HCEC 1CT (cell line): Measurements from ENCODE around the gene PAFAH1B1.
"Not testable (repeated sequence)": the region's sequence is repeated elsewhere in the genome, so short reads cannot be mapped to it uniquely, and the experiment has no call there.

Source experiments
- DNase-seq: peaks from one replicate; pipeline ENCODE4 v3.0.0-alpha.2; 2017

Gene PAFAH1B1

DNA sequence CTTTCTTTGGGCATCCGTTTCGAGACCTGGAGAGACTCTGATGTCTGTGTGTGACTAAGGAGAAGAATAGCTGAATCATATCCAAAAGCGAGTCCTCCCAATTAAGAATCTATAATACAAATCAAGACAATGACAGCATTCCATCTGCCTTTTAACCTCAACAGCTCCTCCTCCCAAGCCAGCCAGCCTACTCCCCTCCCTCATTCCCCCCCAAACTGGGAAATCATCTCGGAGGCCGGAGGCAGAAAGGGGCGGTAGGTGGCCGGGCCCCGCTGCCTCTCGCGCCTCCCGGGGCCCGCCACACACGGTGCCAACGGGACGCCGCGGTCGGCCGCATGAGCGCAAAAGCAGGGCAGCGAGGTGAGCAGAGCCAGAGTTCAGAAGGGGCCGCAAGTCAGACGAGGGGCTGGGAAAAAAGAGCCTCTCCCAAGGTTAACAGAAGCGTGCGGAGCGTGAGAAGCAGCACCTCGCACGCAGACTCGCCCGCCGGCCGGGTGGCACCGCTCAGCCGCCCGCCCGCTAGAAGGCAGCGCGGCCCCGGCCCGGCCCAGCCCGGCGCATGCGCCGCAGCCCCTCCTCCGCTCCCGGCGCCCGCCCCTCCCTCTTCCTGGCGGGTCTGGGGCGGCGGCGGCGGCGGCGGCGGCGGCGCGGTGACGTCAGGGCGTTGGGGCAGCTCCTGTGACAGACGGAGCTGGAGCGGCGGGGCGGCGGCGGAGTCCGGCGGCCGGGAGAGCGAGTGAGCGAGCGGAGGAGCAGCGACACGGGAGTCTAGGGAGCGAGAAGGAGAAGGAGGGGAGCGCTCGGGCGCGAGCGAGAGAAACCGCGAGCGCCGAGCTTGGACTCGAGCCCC is at the start of gene PAFAH1B1:
Gene PAFAH1B1 (plus strand): TSS at position 684 of the 850 bp plus-strand sequence. CDS start 44,635 bp downstream, outside the sequence.
- peak; percentile 86 for DNase-seq

DNA sequence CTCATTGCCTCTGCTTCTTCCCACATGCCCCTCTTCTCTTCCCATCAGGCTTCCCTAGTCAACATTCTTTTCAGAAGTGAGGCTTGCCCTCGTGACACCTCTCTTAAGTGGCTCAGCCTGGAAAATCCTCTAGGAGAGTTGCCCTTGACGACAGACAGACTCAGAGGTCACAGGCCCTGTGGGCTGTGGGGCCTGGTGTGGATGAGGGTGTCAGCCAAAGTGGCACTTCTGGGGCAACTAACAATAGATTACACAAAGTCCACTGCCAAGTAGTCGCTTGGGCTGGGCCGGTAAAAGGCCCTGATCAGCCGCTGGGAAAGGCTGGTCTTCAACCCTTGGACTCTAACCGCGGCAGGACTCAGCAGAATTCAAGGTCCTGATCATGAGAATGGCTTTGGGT is 48.1 kb upstream of the PAFAH1B1 start:
- DNase-seq = no peak

DNA sequence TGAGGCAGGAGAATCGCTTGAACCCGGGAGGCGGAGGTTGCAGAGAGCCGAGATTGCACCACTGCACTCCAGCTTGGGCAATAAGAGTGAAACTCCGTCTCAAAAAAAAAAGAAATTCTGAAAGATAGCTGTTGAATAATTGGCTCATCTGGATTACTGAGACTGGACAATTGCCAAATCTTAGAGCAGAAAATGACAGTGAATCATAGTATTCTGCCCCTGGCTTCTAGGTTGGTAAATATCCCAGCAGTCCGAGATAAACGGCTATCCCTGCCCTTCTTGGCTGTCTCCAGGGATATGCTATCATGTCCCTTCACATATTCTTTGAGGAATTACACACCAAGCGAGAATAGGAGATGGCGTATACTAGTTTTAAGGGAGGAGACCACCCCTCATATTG is 46.3 kb upstream of the PAFAH1B1 start:
- peak; percentile 24 for DNase-seq

DNA sequence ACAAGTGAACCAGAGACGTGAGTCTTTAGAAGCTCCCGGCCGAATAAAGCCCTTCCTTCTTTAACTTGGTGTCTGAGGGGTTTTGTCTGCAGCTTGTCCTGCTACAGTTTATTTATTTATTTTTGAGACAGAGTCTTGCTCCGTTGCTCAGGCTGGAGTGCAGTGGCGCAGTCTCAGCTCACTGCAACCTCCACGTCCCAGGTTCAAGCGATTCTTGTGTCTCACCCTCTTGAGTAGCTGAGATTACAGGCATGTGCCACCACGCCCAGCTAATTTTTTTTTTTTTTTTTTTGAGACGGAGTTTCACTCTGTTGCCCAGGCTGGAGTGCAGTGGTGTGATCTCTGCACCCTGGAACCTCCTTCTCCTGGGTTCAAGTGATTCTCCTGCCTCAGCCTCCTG is 45.4 kb upstream of the PAFAH1B1 start:
- not testable (repeated sequence) for DNase-seq

DNA sequence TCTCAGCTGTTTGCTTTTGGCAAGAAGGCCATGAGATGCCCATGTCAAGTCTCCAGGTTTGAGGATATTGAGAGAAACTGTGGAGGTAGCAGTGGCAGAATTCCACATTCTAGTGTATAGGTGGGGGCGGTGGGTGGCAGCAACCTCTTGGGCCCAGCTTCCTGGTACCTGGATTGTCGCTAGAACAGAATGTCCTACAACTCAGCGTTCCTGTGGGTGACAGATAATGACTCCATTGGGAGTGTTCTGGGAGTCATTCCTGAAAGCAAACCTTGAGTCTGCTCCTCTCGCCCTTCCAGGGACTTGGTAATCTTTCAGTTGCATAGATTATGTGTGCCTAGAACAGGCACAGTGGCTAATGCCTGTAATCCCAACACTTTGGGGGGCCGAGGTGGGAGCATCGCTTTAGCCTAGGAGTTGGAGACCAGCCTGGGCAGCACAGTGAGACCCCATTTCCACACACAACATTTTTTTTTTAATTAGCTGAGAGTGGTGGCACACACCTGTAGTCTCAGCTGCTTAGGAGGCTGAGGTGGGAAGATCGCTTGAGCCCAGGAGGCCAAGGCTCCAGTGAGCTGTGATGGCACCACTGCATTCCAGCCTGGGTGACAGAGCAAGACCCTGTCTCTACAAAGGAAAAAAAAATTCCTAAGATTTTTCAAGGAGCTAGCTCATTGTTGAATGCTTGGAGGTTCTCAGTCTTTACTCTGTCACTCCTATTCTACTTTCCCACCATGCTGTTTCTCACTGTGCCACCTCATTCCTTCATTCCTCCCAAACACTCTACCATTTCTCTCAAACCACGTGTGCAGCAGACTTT is 43.9 kb upstream of the PAFAH1B1 start:
- no peak for DNase-seq

DNA sequence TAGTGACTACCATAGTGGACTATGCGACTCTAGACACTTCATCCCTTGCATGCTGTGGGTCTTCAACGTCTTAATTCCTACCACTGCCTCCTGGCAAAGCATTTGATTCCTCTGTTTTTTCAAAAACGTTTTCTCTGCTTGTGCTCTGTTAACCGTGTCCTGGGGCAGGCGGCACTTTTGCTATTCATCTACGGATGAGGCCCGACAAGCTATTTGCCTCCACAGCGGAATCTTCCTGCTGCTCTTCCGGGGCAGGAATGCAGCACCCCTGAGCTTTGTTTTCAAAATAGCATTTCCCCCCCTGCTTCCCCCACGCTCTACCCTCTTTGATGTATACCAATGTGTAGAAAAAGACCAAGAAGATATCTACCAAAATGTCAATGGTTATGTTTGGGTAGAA is 42.0 kb upstream of the PAFAH1B1 start:
- DNase-seq = no peak

DNA sequence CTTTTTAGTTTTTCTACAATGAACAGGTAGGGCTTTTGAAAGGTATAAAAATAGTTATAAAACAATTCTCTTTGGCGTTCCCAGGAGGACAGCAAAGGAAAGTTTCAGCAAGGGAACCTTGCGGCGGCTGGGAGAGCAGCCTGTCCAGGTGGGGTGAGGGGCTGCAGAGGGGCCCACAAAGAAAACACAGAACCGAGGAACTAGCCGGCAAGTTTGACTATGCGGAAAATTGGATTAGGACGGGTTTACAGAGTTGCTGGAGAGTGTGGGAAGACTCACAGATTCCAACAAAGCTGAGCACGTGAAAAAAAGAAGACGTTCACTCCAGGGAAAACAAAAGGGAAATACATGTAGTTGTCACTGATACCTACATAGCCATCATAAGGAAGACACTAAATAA is 41.5 kb upstream of the PAFAH1B1 start:
- no peak for DNase-seq

DNA sequence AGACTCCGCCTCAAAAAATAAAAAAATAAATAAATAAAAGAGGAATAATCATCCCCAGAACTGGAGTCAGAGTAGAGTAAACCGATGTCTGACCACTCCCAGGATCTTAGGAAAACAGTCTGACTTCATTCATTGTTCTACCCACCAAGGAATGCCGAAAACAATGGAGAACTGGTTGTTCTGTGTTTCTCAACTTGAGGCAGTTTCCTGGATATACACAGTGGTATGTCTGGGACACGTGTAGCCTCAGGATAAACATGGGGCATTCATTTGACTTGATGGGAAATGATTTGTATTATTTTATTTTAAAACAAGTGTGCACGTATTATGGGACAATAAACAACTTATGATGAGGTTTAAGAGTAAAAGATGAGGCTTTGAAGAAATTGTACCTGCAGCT is 32.8 kb upstream of the PAFAH1B1 start:
- no peak for DNase-seq

DNA sequence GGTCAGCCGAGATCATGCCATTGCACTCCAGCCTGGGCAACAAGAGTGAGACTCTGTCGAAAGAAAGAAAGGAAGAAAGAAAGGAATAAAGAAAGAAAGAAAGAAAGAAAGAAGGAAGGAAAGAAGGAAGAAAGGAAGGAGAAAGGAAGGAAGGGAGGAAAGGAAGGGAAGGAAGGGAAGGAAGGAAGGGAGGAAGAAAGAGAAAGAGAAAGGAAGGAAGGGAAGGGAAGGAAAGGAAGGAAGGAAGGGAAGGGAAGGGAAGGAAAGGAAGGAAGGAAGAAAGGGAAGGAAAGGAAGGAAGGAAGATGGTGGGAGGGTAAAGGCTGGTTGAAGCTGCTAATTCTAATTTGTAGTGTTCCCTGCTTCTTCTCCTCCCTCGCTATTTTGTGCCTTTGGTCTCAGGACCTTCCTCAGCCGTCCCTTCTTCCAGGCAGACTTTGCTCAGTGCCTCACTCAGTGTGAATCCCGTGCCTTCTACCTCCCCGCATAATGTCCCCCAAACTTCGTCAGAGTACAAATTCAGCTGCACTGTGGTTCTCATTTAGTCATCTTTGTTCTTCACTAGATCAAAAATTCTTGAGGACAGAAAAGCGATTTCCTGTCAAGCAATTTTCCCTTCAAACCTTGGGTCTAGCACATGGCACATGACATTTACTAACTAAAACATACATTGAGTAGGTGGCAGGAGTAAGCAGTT is 31.1 kb upstream of the PAFAH1B1 start:
- DNase-seq = no peak

DNA sequence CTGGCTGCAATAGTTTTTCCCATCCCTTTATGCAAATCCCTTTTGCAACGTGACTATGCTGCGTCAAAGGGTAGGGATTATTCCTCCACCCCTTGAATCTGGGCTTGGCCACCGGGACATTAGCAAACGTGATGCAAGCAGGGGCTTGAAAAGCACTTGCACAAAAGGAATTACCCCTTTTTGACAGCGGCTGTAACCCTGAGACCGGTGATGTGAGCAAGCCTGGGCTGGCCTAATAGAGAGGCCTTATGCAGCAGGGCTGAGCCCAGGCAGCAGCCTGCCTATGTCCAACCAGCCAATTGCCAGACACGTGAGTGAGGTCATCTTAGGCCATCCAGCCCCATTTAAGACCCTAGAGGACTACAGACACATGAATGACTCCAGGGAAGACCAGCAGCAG is 30.4 kb upstream of the PAFAH1B1 start:
- DNase-seq = no peak

DNA sequence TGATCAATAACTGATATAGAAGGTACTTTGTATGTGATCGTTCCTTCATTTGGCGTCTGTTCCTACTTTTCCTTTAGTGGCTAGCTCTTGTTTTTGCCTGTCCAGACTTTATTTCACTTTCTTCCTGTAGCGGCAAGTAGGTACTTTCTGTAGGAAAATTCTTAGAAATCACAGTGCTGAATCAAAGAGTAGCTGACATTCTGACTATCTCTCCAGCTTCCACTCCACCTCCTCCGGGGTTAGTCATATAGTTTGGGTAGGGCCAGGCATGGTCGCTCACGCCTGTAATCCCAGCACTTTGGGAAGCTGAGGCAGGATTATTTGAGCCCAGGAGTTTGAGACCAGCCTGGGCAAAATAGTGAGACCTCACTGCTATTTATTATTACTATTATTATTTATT is 29.9 kb upstream of the PAFAH1B1 start:
- no peak for DNase-seq

DNA sequence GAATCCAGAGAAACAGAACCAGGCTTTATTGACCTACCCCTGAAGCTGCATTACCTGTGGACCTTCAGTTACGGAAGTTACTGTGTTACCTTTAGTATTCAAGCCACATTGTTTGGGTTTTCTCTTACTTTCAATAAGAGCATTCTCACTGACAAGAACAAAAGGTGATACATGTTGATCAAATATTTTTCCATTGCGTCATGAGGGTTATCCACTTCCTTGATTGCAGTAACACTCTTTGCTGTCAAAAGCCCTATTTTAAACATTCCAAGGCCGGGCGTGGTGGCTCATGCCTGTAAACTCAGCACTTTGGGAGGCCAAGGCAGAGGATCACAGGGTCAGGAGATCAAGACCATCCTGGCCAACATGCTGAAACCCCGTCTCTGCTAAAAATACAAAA is 28.6 kb upstream of the PAFAH1B1 start:
- DNase-seq = peak; percentile 37

DNA sequence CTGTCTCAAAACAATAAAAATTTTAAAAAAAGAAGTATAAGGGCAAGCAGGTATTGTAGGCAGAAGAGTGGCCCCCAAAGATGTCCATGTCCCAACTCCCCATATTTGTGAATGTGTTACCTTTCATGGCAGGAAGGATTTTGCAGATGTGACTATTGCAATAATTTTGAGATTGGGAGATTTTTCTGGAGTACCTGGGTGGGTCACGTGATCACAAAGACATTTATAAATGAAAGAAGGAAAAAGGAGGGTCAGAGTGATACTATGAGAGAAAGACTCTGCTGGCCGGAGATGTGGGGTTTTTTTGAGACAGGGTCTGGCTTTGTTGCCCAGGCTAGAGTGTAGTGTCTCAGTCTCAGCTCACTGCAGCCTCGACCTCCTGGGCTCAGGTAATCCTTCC is 27.4 kb upstream of the PAFAH1B1 start:
- DNase-seq = no peak

DNA sequence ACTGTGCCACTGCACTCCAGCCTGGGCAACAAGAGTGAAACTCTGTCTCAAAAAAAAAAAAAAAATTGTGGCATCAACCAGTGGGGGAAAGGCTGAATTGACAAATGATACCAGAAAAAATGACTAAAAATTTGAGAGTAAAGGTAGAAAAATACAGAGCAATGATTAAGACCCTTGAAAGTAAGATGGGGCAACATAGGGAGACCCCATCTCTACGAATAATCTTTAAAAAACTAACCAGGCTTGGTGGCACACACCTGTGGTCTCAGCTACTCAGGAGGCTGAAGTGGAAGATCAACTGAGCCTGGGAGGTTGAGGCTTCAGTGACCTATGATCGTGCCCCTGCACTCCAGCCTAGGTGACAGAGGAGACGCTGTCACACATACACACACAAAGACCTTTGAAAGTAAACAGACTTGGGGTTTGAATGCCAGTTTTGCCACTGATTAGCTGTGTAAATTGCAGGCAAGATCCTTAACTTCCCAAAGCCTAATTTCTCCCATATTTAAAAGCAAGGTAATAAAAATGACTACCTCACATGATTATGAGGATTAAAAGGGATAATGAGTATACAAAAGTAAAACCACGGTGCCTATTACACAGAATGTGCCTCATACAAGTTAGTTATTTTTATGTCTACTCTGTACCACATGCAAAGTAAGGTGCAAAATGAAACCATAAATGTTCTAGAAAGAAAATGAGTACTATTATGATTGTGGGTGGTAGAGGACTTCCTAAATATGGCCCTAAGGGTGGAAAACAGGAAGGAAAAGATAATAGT is 21.7 kb upstream of the PAFAH1B1 start:
- DNase-seq = no peak

DNA sequence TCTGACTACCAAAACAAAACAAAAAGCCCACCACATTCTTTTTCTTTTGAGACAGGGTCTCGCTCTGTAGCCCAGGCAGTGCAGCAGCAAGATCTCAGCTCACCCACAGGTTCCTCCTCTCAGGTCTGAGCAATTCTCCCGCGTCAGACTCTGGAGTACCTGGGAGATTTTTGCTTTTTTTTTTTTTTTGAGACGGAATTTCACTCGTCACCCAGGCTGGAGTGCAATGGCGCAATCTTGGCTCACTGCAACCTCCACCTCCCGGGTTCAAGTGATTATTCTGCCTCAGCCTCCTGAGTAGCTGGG is 21.2 kb upstream of the PAFAH1B1 start:
- not testable (repeated sequence) for DNase-seq

DNA sequence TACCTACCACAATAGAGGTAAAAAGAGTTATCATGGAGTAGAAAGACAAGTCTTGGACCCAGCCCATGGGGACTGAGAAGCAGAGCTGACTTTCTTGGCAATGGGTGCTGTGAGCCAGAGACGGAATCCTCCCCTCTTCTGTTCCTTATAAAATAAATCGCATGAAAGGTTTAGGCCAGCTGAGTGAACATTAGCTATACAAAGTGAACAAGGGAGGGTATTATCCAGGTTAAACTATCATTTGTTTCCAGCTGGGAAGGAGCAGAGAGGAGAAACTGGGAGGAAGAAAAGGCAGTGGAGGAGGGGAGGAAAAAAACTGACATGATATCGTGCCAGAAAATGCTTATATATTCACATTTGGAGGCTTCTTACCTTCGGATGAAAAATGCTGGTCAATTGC is 13.3 kb upstream of the PAFAH1B1 start:
- DNase-seq = no peak

DNA sequence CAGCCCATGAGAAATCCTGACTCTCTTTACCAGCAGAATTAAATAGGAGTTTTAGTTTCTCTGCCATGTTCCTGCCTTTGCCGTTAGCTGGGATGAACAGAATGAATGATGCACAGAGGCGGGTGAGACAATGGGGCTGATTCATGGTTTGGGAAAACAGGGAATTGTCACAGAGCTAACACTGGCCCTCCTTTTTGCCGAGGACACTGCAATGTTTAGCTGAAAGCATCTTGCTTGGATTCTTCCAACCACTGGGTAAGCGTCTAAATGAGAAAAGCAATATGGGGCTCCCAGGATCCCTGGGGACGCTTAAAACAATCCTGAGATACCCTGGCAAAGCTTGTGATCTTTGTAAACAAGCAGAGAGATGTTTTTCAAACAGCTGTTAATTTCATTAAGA is 12.8 kb upstream of the PAFAH1B1 start:
- no peak for DNase-seq

DNA sequence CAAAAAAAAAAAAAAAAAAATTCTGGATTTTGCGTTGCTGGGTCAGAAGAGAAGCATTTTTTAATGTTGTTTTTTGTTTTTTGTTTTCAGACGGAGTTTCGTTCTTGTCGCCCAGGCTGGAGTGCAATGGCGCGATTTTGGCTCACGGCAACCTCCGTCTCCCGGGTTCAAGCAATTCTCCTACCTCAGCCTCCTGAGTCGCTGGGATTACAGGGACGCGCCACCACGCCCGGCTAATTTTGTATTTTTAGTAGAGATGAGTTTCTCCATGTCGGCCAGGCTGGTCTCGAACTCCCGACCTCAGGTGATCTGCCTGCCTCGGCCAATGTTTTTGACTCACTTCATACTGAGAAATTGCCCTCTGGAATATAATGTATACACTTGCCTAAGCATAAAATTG is 11.0 kb upstream of the PAFAH1B1 start:
- no peak for DNase-seq

DNA sequence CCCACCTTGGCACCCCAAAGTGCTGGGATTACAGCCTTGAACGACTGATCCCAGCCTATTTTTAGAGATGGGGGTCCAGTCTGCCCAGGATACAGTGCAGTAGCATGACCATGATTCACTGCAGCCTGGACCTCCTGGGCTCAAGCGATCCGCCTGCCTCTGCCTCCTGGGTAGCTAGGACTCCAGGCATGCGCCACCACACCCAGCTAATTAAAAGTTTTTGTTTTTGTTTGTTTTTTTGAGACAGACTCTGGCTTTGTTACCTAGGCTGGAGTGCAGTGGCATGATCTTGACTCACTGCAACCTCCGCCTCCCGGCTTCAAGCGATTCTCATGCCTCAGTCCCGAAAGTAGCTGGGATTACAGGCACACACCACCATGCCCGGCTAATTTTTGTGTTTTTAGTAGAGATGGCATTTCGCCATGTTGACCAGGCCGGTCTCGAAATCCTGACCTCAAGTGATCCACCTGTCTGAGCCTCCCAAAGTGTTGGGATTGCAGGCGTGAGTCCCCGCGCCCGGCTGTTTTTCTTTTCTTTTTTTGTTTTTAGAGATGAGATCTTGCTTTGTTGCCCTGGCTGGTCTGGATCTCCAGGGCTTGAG is 2.3 kb upstream of the PAFAH1B1 start:
- no peak for DNase-seq

DNA sequence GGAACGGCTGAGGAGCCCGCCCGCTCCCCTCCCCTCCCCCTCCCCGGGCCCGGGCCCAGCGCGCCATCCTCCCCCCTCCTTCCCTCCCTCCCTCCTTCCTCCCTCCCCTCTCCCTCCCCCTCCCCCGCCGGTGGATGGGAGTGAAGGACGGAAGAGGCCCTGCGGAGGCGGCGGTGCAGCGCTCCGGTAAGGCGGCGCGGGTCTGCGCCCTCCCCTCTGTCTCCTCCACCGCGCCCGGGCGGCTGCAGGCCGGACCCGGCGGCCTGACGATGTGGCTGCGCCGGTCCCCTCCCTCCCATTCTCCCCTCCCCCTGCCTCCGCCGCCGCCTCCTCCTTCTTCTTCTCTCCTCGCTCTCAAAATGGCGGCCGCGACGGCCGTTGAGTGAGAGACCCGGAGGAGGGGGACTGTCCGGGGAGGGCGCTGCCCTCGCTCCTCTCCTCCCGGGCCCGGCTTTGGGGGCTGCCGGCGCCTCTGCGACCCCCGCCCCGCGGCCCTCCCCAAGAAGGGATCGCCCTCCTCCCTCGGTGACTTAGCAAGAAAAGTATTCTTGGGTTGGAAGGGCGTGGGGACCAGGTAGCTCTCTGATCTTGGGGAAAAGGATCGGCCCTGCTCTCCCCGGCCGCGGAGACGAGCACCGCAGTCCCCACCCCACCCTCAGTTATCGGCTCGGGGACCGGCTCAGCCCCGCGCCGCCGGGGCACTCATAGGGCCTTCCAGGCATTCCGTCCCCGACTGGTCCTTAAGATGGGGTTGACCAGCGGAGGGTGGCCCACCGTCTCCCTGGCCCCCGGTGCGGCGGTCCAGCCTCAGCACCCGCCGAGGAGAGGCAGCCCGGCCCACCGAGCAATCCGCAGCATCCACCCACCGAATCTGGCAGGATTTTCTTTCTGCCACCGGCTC is 617 bp downstream of the PAFAH1B1 start:
- DNase-seq = peak; percentile 66
